Activated CD4-positive, alpha-beta T cell treated with anti-CD3 and anti-CD28 coated beads, Interleukin-2, amount 50 U/mL, for 48 hours (primary cell): Measurements from ENCODE around the gene CDK17.
"Not testable (repeated sequence)": the region's sequence is repeated elsewhere in the genome, so short reads cannot be mapped to it uniquely, and the experiment has no call there.

Source experiments
- DNase-seq, 2 experiments: peaks; one replicate each; pipeline ENCODE4 v3.0.0-alpha.2; 2020

CDK17 gene

DNA sequence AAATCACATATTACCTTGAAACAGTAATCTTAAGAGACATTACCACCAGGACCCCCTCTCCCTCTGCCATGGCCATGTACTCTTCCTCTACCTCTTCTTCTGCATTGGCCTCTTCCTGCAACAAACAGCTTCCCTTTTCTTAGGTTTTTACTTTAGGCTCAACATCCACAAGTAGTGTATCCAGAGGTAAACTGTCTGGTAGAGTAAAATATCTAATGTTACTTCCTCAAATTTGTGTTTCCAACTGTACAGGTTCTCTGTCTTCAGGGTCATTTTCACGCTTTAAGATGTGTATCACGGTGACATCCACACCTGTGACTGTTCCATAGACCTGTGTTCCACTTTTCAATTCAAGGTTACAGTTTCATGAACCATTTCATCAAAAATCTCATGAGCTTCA, 13.4 kb downstream of the CDK17 start:
- DNase-seq, result no peak

GRCh38 chr12:96383991-96384390, 16.2 kb downstream of the CDK17 start:
- no peak for DNase-seq

DNA sequence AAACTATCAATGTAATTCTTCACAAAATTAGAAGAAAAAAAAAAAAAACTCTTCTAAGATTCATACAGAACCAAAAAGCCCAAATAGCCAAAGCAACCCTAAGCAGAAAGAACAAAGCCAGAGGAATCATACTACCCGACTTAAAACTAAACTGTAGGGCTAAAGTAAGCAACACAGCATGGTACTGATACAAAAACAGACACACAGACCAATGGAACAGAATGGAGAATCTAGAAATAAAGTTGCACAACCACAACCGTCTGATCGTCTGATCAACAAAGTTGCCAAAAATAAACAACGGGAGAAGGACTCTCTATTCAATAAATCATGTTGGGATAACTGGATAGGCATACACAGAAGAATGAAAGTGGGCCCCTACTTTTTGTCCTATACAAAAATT, 16.9 kb downstream of the CDK17 start:
- DNase-seq, result no peak

DNA sequence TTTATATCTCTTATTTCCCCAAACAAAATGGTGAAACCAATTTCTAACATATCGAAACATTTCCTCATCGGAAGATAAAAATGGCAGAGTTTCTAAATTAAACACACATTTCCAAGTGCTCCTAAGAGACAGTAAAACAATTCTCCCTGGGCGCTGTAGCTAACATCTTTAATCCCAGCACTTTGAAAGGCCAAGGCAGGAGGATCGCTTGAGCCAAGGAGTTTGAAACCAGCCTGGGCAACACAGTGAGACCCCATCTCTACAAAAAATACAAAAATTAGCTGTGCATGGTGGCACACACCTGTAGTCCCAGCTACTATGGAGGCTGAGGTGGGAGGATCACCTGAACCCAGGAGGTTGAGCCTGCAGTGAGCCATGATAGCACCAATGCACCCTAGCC, 20.5 kb downstream of the CDK17 start:
- not testable (repeated sequence) for DNase-seq

- DNase-seq, result no peak
Measured at GRCh38 chr12:96378319-96378718, 21.9 kb downstream of the CDK17 start.

GRCh38 chr12:96376865-96377264, 23.4 kb downstream of the CDK17 start:
- no peak for DNase-seq

- no peak for DNase-seq
Measured at GRCh38 chr12:96375841-96376604, 24.2 kb downstream of the CDK17 start.

DNA sequence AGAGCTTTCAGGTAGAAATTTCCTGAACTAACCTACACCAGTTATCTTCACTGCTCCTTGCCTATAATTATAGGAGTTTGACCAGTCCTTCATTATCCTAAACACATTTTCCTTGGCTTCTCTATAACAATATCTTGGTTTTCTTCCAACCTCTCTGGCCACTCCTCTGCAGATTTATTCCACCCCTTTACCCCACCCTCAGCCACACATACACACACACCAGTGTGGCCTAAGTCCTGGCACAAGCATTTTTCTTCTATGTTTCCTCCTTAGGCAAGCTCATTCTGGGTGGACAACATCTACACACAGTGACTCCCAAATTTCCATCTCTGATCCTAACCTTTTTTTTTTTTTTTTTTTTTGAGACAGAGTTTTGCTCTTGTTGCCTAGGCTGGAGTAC, 25.1 kb downstream of the CDK17 start:
- no peak for DNase-seq

DNA sequence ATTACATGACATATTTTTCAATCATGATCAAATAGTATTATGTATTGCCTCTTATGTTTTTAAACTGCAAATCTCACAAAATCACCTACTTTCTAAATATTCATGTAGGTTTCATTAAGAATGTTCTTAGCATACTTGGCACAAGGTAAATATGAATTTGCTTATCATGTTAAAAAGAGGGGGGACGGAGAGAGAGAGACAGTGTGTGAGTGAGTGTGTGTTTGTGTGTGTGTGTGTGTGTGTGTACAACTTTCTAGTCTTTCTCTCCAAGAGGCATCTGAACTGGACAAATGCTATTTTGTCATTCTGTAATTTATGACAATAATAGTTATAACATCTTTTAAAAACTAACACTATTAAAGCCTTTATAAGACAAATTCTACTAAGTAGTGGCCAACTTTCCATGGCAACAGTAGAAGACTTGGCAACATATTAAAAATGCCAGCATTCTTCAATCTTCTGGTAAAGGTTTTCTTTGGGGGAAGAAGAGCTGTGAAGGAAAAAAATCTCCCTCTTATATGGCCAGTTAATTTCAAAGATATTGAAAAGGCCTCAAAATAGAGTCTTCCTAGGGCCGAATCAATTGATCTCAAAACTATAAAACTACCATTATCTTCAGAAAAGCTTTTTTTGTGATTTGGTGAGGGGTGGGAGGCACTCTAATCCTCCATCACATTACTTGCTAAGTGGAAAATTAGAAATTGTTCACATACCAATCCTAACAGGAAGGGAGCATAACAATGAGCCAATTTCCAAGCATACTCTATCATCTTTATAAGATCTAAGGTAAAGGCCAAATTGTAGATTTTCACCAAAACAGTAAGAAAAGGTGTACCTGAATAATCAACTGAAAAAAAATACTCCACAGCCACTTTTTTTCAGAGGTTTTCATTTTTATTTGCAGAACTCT, 28.2 kb downstream of the CDK17 start:
- DNase-seq, result no peak

GRCh38 chr12:96371138-96371789, 29.0 kb downstream of the CDK17 start:
- no peak for DNase-seq

GRCh38 chr12:96368687-96369086, 31.6 kb downstream of the CDK17 start:
- no peak for DNase-seq

- DNase-seq, result no peak
Measured at GRCh38 chr12:96368233-96368632, 32.0 kb downstream of the CDK17 start.

- DNase-seq, result no peak
Measured at GRCh38 chr12:96366381-96366654, 33.9 kb downstream of the CDK17 start.

GRCh38 chr12:96365604-96366380, 34.4 kb downstream of the CDK17 start:
- no peak for DNase-seq

DNA sequence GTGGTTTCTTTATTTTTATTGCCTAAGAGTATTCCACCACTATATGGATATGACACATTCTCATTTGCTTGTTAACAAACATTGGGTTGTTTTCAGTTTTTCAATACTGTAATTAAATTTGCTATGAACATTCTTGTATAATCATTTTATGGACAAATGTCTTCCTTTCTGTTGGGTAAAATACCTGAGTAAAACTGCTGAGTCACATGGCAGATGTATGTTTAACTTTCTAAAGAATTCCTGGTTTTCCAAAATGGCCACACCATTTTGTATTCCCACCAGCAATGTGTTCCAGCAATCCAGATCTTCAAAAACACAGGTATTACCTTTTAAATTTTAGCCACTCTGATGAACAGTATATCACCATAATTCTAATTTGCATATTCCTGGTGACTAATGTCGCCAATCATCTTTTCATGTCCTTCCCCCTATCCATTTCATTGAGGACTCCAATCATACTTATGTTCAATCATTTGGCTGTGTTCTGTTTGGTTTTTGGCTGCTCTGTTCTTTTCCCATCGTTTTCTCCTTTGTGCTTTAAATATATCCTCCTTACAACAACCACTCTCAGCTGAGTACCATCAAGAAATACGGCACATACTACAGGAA, 36.0 kb downstream of the CDK17 start:
- DNase-seq, result no peak

- no peak for DNase-seq
Measured at GRCh38 chr12:96361074-96361473, 39.2 kb downstream of the CDK17 start.

- DNase-seq, result no peak
Measured at GRCh38 chr12:96360550-96360949, 39.7 kb downstream of the CDK17 start.

DNA sequence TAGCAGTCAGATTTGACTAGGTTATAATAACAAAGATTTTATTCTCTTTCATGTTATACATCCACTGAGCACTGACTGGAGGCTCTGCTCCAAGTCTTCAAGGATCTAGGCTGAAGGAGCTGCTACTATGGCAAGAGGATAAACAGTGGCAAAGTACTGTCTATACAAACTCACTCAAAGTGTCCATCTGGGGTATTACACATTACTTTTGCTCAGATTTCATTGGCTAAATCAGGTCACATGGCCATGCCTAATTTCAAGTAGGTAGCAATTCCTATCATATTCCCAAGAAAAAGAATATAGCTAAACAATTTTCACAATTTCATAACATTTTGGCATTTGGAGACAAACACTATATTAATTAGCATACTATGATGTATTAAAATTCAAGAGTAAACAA, 40.9 kb downstream of the CDK17 start:
- no peak for DNase-seq

- no peak for DNase-seq
Measured at GRCh38 chr12:96356831-96357230, 43.4 kb downstream of the CDK17 start.

GRCh38 chr12:96354844-96355534, 45.2 kb downstream of the CDK17 start:
- no peak for DNase-seq

- DNase-seq, result no peak
Measured at GRCh38 chr12:96354326-96354725, 45.9 kb downstream of the CDK17 start.
